Frontal cortex (tissue), 4 donors: ENCODE results near the gene USP10. TPM values are rescaled to one million over a fixed set of nuclear protein-coding genes. Genes with fewer than 3 reads are reported as not detected.
"Not testable (repeated sequence)": the region's sequence is repeated elsewhere in the genome, so short reads cannot be mapped to it uniquely, and the experiment has no call there.

Experiments
- DNase-seq, 2 donors: peaks; one replicate each; pipeline ENCODE4 v3.0.0; 2012; ENCODE audit warnings: low spot score in 2 of 2
- FAIRE-seq: peaks from 2 replicates; lab custom pipeline; 2012; peaks lifted over from hg19 to GRCh38; lab: Jason Lieb, UNC
- total RNA-seq: library from RNA; depleted of rRNA; stranded (reverse); fragments of >200 nt; gene quantifications from one replicate; pipeline ENCODE4 v1.2.3, GENCODE V29; 2014
- donor health status: control.
- donor health status: control.
- donor health status: control.

The USP10 gene
- total RNA-seq, 1 donor from 2014 or later = 53.8 TPM

GRCh38 chr16:84723906-84724305 lies 24.1 kb downstream of the USP10 start:
- FAIRE-seq (no peak), DNase-seq (no peak)

- FAIRE-seq (no peak), DNase-seq (no peak)
Measured at GRCh38 chr16:84724606-84725309, 25.0 kb downstream of the USP10 start.

GRCh38 chr16:84725481-84726078 lies 25.8 kb downstream of the USP10 start:
- no peak for DNase-seq
- FAIRE-seq = no peak

GRCh38 chr16:84726079-84726668 lies 26.4 kb downstream of the USP10 start:
- FAIRE-seq (no peak), DNase-seq (peak; percentile 23 to 59)

- DNase-seq = no peak
- FAIRE-seq = no peak
Measured at GRCh38 chr16:84726669-84727467, 27.1 kb downstream of the USP10 start.

GRCh38 chr16:84728853-84729424 lies 29.1 kb downstream of the USP10 start:
- no peak for FAIRE-seq
- no peak for DNase-seq

GRCh38 chr16:84729716-84730320 lies 30.0 kb downstream of the USP10 start:
- no peak for DNase-seq
- FAIRE-seq = no peak

GRCh38 chr16:84730406-84731106 lies 30.8 kb downstream of the USP10 start:
- FAIRE-seq = no peak
- peak in 1 of 2 donors; percentile 54 for DNase-seq

GRCh38 chr16:84732332-84732673 lies 32.5 kb downstream of the USP10 start:
- DNase-seq, FAIRE-seq: not testable (repeated sequence)

GRCh38 chr16:84732674-84733352 lies 33.0 kb downstream of the USP10 start:
- DNase-seq = no peak
- FAIRE-seq = no peak

- no peak for FAIRE-seq
- DNase-seq = no peak
Measured at GRCh38 chr16:84735849-84736586, 36.2 kb downstream of the USP10 start.

GRCh38 chr16:84737192-84738011 lies 37.6 kb downstream of the USP10 start:
- no peak for FAIRE-seq
- DNase-seq = no peak

GRCh38 chr16:84738255-84739038 lies 38.6 kb downstream of the USP10 start:
- DNase-seq = peak; percentile 28 to 53
- no peak for FAIRE-seq

GRCh38 chr16:84739349-84740124 lies 39.7 kb downstream of the USP10 start:
- FAIRE-seq = no peak
- DNase-seq = no peak

GRCh38 chr16:84740596-84741116 lies 40.9 kb downstream of the USP10 start:
- FAIRE-seq (no peak), DNase-seq (no peak)
